ENCODE data around the gene KLC3.

DNA sequence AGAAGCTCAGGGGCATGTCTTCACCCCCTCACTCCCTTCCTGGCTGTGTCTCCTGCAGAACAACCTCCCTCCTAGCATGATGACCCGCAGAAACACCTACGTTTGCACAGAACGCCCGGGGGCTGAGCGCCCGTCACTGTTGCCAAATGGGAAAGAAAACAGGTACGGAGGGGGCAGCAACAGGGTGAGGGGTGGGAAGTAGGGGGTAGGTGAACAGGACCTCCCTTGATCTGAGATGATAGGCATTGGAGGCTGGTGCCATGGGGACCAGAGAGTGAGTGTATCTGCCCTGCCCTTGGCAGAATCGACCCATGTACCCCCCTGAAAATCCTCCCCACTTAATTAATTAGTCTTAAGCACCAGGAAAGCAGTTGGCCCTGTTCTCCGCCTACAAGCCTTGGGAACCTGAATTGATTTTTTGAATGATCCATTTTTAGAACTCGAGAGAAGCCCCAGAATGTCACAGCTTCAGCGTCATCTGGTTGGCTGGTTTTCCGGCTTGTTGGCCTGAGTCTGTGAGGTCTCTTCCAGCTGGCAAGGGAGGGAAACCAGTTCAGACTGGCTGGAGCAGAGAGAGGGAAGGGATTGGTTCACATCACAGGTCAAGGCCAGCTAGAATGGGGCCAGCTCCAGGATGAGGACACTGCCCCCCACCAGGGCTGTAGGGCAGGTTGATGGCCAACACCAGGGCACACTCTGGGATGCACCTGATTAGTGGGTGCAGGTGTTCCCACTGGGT, 46.1 kb upstream of the KLC3 start:
- TF ChIP-seq OSR1 (CRISPR knock-in tag; IDR thresholded peaks at IDR 0.05) (no peak), ZNF8 (CRISPR knock-in tag; IDR thresholded peaks at IDR 0.05) (no peak), ZFP3 (CRISPR knock-in tag; IDR thresholded peaks at IDR 0.05) (no peak), ESRRG (CRISPR knock-in tag; IDR thresholded peaks at IDR 0.05) (no peak), ZC3H10 (CRISPR knock-in tag; IDR thresholded peaks at IDR 0.05) (no peak), GLIS3 (CRISPR knock-in tag; IDR thresholded peaks at IDR 0.05) (no peak), PATZ1 (CRISPR knock-in tag; IDR thresholded peaks at IDR 0.05; ENCODE audit: borderline replicate concordance) (no peak), SNAI2 (CRISPR knock-in tag; IDR thresholded peaks at IDR 0.05) (no peak), ZFP30 (CRISPR knock-in tag; IDR thresholded peaks at IDR 0.05) (no peak), BACH2 (CRISPR knock-in tag; IDR thresholded peaks at IDR 0.05; ENCODE audit: borderline replicate concordance) (no peak)

All from SK-N-SH treated with all-trans-retinoic acid at 6 μM for 48 hours (cell line).